ENCODE measurements around the gene IGFLR1. TPM values are rescaled to one million over a fixed set of nuclear protein-coding genes. Genes with fewer than 3 reads are reported as not detected.

IGFLR1 gene
- polyA plus RNA-seq, 1 of the 3 experiments (the other 2 are of a cell fraction), result 5.6 TPM

- TF ChIP-seq CTCF (IDR thresholded peaks at IDR 0.05) (no peak), POLR2AphosphoS5 (IDR thresholded peaks at IDR 0.05; ENCODE audit: low read depth, low read length) (no peak), MEF2A (IDR thresholded peaks at IDR 0.05; ENCODE audit: borderline replicate concordance, low read depth) (no peak), ZBTB33 (IDR thresholded peaks at IDR 0.05; ENCODE audit: borderline replicate concordance, low read depth) (no peak), RCOR1 (IDR thresholded peaks at IDR 0.05; ENCODE audit: low read length) (no peak), MAX (IDR thresholded peaks at IDR 0.05; ENCODE audit: low read depth) (no peak), YY1 (IDR thresholded peaks at IDR 0.05; ENCODE audit: low read depth) (no peak), EZH2phosphoT487 (IDR thresholded peaks at IDR 0.05; ENCODE audit: borderline replicate concordance, low read depth) (no peak)
Measured at GRCh38 chr19:35731779-35732405, 10.4 kb downstream of the IGFLR1 start (continued).

GRCh38 chr19:35731353-35731752 lies 10.9 kb downstream of the IGFLR1 start:
- Histone ChIP-seq H3K9me3 (no peaks in the 10 kb centered on the region), H3K9me2 (no peaks in the 10 kb centered on the region), H2AFZ (ENCODE audit: low read depth) (no peak overlapping the region), H3K4me3 (ENCODE audit: low read depth in 2 of 2, low read length in 1 of 2) (no peak overlapping the region), H3K27me3 (ENCODE audit: insufficient read depth) (no peaks in the 10 kb centered on the region), H3K27ac (ENCODE audit: low read depth in 2 of 2, low read length in 1 of 2) (no peak overlapping the region), H4K20me1 (ENCODE audit: insufficient read depth) (no peaks in the 10 kb centered on the region), H3K4me1 (ENCODE audit: control insufficient read depth in 1 of 2, insufficient read depth in 2 of 2, low read depth in 1 of 2, low read length in 1 of 2) (no peaks in the 10 kb centered on the region), H3F3A (replicated peaks; ENCODE audit: insufficient read depth) (no peaks in the 10 kb centered on the region), H3K79me2 (ENCODE audit: insufficient read depth) (no peaks in the 10 kb centered on the region), H3K9ac (no peak overlapping the region), H3K4me2 (no peak overlapping the region), H3K36me3 (replicated peaks in 1 of 2; ENCODE audit: control insufficient read depth in 1 of 2, insufficient read depth in 2 of 2, low read length in 1 of 2) (peaks cover 8 to 79% of the 10 kb centered on the region in 2 experiments)
- WGBS (ENCODE audit: low lambda C conversion rate), result 92% methylated on average over 9 of the region's 9 CpGs
- no peak for DNase-seq
- POLR2A ChIA-PET, result interaction anchor here (1.6 kb wide), 1 partner anchor 9 kb away, joined by 7 read pairs; no protein-coding TSS in a partner anchor
- CTCF ChIA-PET, result no interaction called here
- TF ChIP-seq EZH2phosphoT487 (IDR thresholded peaks at IDR 0.05; ENCODE audit: borderline replicate concordance, low read depth) (no peak), EP300 (IDR thresholded peaks at IDR 0.05; ENCODE audit: borderline replicate concordance in 1 of 2, low read depth in 1 of 2, low read length in 1 of 2) (no peak), JUND (IDR thresholded peaks at IDR 0.05) (no peak), FOXJ3 (CRISPR knock-in tag; IDR thresholded peaks at IDR 0.05) (no peak), PBX3 (IDR thresholded peaks at IDR 0.05) (no peak), ELF1 (IDR thresholded peaks at IDR 0.05) (no peak)
